RWPE2 (cell line): ENCODE measurements around the gene LRRC28.

Source experiments
- ATAC-seq: fragments of 200-7000 bp; cut with Tn5 transposase; 3 replicates; pipeline ENCODE4 v1.9.1; 2021; ENCODE audit warnings: low read depth
- DNase-seq: peaks from one replicate; pipeline ENCODE4 v3.0.0-alpha.2; 2020; ENCODE audit warnings: low spot score
- H3K27ac ChIP-seq: fragments of 450-650 bp; 2 replicates; pipeline ENCODE4 v1.5.1; 2017; ENCODE audit warnings: mild to moderate bottlenecking; ENCODE audit not compliant: poor library complexity, severe bottlenecking
- H3K27me3 ChIP-seq: fragments of 250-450 bp; sonication (Bioruptor Pico); 2 replicates; pipeline ENCODE4 v1.5.1; 2021; ENCODE audit warnings: mild to moderate bottlenecking, moderate library complexity; ENCODE audit not compliant: insufficient read depth, poor library complexity, severe bottlenecking
- H3K36me3 ChIP-seq: fragments of 250-450 bp; sonication (Bioruptor Pico); 2 replicates; pipeline ENCODE4 v1.5.1; 2020; ENCODE audit warnings: low read depth, mild to moderate bottlenecking, moderate library complexity
- H3K4me1 ChIP-seq: fragments of 250-450 bp; sonication (Bioruptor Pico); 2 replicates; pipeline ENCODE4 v1.5.1; 2021; ENCODE audit warnings: mild to moderate bottlenecking, moderate library complexity; ENCODE audit not compliant: insufficient read depth, poor library complexity, severe bottlenecking
- H3K4me3 ChIP-seq: fragments of 250-450 bp; sonication (Bioruptor Pico); 2 replicates; pipeline ENCODE4 v1.5.1; 2021; ENCODE audit warnings: mild to moderate bottlenecking, moderate library complexity; ENCODE audit not compliant: severe bottlenecking
- H3K9me3 ChIP-seq: fragments of 250-450 bp; sonication (Bioruptor Pico); 2 replicates; pipeline ENCODE4 v1.5.1; 2021; ENCODE audit warnings: mild to moderate bottlenecking, moderate library complexity; ENCODE audit not compliant: severe bottlenecking
- TF ChIP-seq, protein P1 (sequence below): fragments of 450-650 bp; IDR thresholded peaks from one replicate; pipeline ENCODE4 v1.5.1; 2017; ENCODE audit warnings: mild to moderate bottlenecking, moderate library complexity; ENCODE audit not compliant: poor library complexity, severe bottlenecking

Gene LRRC28

DNA sequence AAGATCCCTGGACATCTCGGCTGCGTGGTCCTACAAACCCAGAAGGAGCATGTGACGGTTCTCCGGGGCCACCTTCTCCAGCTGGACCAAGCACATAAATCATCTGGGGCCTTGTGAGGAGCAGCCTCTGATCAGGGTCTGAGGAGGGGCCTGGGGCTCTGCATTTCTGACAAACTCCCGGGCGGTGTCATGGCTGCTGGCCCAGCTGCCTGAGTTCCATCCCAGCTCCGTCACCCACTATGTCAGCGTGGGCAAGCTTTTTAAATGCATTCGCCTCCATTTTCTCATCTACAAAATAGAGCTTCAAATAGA lies 188.2 kb downstream of the LRRC28 start:
- DNase-seq (peak; percentile 57), ATAC-seq (no peak)
- Histone ChIP-seq H3K9me3 (no peaks in the 10 kb centered on the region), H3K36me3 (no peaks in the 10 kb centered on the region), H3K4me1 (peaks cover 18% of the 10 kb centered on the region), H3K4me3 (no peak overlapping the region), H3K27me3 (no peaks in the 10 kb centered on the region), H3K27ac (no peak overlapping the region)
- TF ChIP-seq, protein P1, sequence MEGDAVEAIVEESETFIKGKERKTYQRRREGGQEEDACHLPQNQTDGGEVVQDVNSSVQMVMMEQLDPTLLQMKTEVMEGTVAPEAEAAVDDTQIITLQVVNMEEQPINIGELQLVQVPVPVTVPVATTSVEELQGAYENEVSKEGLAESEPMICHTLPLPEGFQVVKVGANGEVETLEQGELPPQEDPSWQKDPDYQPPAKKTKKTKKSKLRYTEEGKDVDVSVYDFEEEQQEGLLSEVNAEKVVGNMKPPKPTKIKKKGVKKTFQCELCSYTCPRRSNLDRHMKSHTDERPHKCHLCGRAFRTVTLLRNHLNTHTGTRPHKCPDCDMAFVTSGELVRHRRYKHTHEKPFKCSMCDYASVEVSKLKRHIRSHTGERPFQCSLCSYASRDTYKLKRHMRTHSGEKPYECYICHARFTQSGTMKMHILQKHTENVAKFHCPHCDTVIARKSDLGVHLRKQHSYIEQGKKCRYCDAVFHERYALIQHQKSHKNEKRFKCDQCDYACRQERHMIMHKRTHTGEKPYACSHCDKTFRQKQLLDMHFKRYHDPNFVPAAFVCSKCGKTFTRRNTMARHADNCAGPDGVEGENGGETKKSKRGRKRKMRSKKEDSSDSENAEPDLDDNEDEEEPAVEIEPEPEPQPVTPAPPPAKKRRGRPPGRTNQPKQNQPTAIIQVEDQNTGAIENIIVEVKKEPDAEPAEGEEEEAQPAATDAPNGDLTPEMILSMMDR, result no peak

DNA sequence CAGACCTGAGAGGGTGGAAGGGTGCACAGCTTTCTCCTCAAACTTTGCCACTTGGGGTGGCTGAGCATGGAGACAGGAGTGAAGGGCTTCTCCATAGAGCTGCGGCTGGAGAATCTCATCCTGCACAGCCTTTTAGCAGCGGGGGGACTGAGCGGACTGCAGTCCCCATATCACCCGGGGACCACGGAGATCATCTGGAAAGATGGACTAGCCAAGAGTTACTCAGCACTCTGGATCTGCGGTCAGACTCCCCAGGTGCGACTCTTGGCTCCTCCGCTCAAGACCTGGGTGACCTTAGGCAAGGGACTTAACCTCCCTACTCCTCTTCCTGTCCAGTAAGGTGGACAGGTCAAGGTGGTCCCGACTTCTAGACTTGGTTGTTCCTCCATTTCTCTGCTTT lies 188.7 kb downstream of the LRRC28 start:
- no peaks in the 10 kb centered on the region for H3K36me3 ChIP-seq
- peaks cover 18% of the 10 kb centered on the region for H3K4me1 ChIP-seq
- no peak overlapping the region for H3K27ac ChIP-seq
- TF ChIP-seq, protein P1, result no peak
- DNase-seq, result peak; percentile 57
- H3K4me3 ChIP-seq, result no peak overlapping the region
- H3K27me3 ChIP-seq, result no peaks in the 10 kb centered on the region
- ATAC-seq, result no peak
- H3K9me3 ChIP-seq, result no peaks in the 10 kb centered on the region
